ENCODE measurements around the gene MTERF2. TPM values are rescaled to one million over a fixed set of nuclear protein-coding genes. Genes with fewer than 3 reads are reported as not detected.
"Not testable (repeated sequence)": the region's sequence is repeated elsewhere in the genome, so short reads cannot be mapped to it uniquely, and the experiment has no call there.

The MTERF2 gene
- total and polyA plus RNA-seq, 4 donors: 4.8 to 41.4 (median 14.1) TPM

- Histone ChIP-seq H3K4me1 (ENCODE audit: control insufficient read depth in 5 of 5, insufficient read depth in 5 of 5, low read length in 5 of 5) (peaks cover 0 to 8% (median 3%) of the 10 kb centered on the region in 5 donors), H3K9me3 (ENCODE audit: control insufficient read depth in 4 of 4, insufficient read depth in 3 of 4, low read length in 3 of 4) (no peaks in the 10 kb centered on the region), H3K4me3 (no peak overlapping the region), H3K36me3 (ENCODE audit: control insufficient read depth in 4 of 4, insufficient read depth in 4 of 4, low read length in 4 of 4) (peaks cover 6 to 15% (median 13%) of the 10 kb centered on the region in 4 donors), H3K9ac (ENCODE audit: insufficient read depth in 1 of 2, low read length in 2 of 2) (no peak overlapping the region), H3K27ac (ENCODE audit: low read depth in 1 of 2, low read length in 1 of 2) (no peak overlapping the region), H3K27me3 (ENCODE audit: control insufficient read depth in 3 of 3, insufficient read depth in 3 of 3, low read length in 2 of 3) (no peaks in the 10 kb centered on the region)
- ATAC-seq (ENCODE audit: insufficient read depth, low FRiP score): no peak
- TF ChIP-seq CTCF (IDR thresholded peaks at IDR 0.05; ENCODE audit: control extremely low read depth, extremely low read depth): no peak
- WGBS, 2 donors: 91 to 94% methylated on average over 6 of the region's 6 CpGs
- no peak for DNase-seq
These were observed 12.5 kb upstream of the MTERF2 start for GRCh38 chr12:106999446-106999845.

DNA sequence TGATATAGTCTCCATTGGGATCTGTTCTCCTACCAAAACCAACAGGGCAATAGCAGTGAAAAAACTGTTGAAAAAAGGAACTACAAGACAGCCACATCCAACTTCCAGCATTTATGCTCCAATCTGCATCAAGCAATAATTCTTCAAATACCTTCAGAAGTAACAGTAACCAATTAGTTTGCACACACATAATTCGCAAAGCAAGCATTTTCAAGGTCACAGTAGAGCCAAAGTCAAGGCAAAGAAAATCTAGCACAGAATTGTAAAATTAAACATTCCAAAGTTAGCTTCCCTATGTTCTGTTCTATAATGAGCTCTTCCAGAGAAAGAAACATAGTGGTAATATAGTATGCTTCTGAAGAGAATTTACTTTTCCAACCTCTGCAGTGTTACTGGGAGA lies 11.0 kb upstream of the MTERF2 start:
- H3K36me3 ChIP-seq (ENCODE audit: control insufficient read depth in 4 of 4, insufficient read depth in 4 of 4, low read length in 4 of 4): peaks cover 6 to 15% (median 13%) of the 10 kb centered on the region in 4 donors
- 96 to 100% methylated on average over 1 of the region's 1 CpG for WGBS, 2 donors
- no peak overlapping the region for H3K4me3 ChIP-seq
- no peak overlapping the region for H3K9ac ChIP-seq (ENCODE audit: insufficient read depth in 1 of 2, low read length in 2 of 2)
- no peak overlapping the region for H3K27ac ChIP-seq (ENCODE audit: low read depth in 1 of 2, low read length in 1 of 2)
- no peak for TF ChIP-seq CTCF (IDR thresholded peaks at IDR 0.05; ENCODE audit: control extremely low read depth, extremely low read depth)
- ATAC-seq (ENCODE audit: insufficient read depth, low FRiP score) (no peak), DNase-seq (no peak)
- H3K27me3 ChIP-seq (ENCODE audit: control insufficient read depth in 3 of 3, insufficient read depth in 3 of 3, low read length in 2 of 3): no peaks in the 10 kb centered on the region
- H3K9me3 ChIP-seq (ENCODE audit: control insufficient read depth in 4 of 4, insufficient read depth in 3 of 4, low read length in 3 of 4): no peaks in the 10 kb centered on the region
- peaks cover 0 to 8% (median 3%) of the 10 kb centered on the region in 5 donors for H3K4me1 ChIP-seq (ENCODE audit: control insufficient read depth in 5 of 5, insufficient read depth in 5 of 5, low read length in 5 of 5)

DNA sequence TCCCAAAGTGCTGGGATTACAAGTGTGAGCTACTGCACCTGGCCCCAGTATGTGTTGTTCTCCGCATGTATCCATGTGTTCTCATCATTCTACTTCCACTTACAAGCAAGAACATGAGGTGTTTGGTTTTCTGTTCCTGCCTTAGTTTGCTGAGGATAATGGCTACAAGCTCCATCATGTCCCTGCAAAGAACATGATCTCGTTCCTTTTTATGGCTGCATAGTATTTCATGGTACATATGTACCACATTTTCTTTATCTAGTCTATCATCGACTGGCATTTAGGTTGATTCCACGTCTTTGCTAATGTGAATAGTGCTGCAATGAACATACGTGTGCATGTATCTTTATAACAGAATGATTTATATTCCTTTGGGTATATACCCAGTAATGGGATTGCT lies 9.2 kb upstream of the MTERF2 start:
- ATAC-seq (ENCODE audit: insufficient read depth, low FRiP score); H3K27me3 ChIP-seq (ENCODE audit: control insufficient read depth in 3 of 3, insufficient read depth in 3 of 3, low read length in 2 of 3); DNase-seq; H3K9me3 ChIP-seq (ENCODE audit: control insufficient read depth in 4 of 4, insufficient read depth in 3 of 4, low read length in 3 of 4); H3K4me3 ChIP-seq; H3K4me1 ChIP-seq (ENCODE audit: control insufficient read depth in 5 of 5, insufficient read depth in 5 of 5, low read length in 5 of 5); H3K27ac ChIP-seq (ENCODE audit: low read depth in 1 of 2, low read length in 1 of 2); H3K9ac ChIP-seq (ENCODE audit: insufficient read depth in 1 of 2, low read length in 2 of 2): not testable (repeated sequence)
- 96% methylated on average over 5 of the region's 5 CpGs for WGBS, 2 donors
- H3K36me3 ChIP-seq (ENCODE audit: control insufficient read depth in 4 of 4, insufficient read depth in 4 of 4, low read length in 4 of 4): peaks cover 6 to 16% (median 12%) of the 10 kb centered on the region in 4 donors

DNA sequence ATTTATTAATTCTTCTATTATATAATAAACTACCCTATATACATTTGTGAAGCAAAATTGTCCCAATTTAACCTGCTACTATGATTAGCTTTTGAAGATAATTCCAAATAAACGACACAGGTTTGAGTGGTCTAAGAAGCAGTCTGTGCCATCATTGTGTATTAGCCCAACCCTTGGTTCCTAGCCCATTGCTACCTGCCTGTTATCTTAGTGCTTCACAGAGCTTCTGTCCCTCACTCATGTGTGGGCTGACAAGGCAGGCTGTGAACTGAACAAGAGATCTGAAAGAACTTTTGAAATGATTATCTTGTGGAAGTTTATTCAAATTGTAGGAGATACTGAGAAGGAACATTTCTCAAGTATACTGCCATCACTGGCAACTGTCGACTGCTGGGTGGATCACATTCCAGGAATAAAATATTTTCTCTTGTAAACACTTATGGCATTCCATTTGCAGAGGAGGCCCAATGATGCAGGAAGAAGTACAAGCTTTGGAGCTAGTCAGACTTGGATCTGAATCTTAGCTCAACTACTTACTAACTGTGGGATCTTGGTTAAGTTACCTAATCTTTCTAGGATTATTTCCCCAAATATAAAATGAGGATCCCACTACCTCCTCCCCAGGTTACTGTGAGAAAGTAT lies 7.8 kb upstream of the MTERF2 start:
- Histone ChIP-seq H3K27ac (ENCODE audit: low read depth in 1 of 2, low read length in 1 of 2) (peak overlapping the region in 1 of 2 donors; percentile 85), H3K9me3 (ENCODE audit: control insufficient read depth in 4 of 4, insufficient read depth in 3 of 4, low read length in 3 of 4) (no peaks in the 10 kb centered on the region), H3K36me3 (ENCODE audit: control insufficient read depth in 4 of 4, insufficient read depth in 4 of 4, low read length in 4 of 4) (peaks cover 3 to 12% (median 11%) of the 10 kb centered on the region in 4 donors), H3K4me3 (no peak overlapping the region), H3K9ac (ENCODE audit: insufficient read depth in 1 of 2, low read length in 2 of 2) (no peak overlapping the region), H3K4me1 (ENCODE audit: control insufficient read depth in 5 of 5, insufficient read depth in 5 of 5, low read length in 5 of 5) (peaks cover 0 to 8% (median 3%) of the 10 kb centered on the region in 5 donors), H3K27me3 (ENCODE audit: control insufficient read depth in 3 of 3, insufficient read depth in 3 of 3, low read length in 2 of 3) (no peaks in the 10 kb centered on the region)
- TF ChIP-seq CTCF (IDR thresholded peaks at IDR 0.05; ENCODE audit: control extremely low read depth, extremely low read depth): no peak
- DNase-seq: no peak
- 56 to 69% methylated on average over 2 of the region's 2 CpGs for WGBS, 2 donors
- peak; percentile 27 for ATAC-seq (ENCODE audit: insufficient read depth, low FRiP score)
